HEK293T (cell line): Measurements from ENCODE around the gene TIGAR.

ENCODE experiments used
- CTCF ChIA-PET: fragments of 350-600 bp; formaldehyde crosslinking; extraction: SDS; loops from one replicate; lab custom pipeline; 2021; ENCODE audit warnings: antibody characterized with exemption, inconsistent platforms; lab: Yijun Ruan, JAX
- POLR2A ChIA-PET: fragments of 350-600 bp; formaldehyde crosslinking; extraction: SDS; loops from one replicate; lab custom pipeline; 2020; ENCODE audit warnings: antibody characterized with exemption, inconsistent platforms; lab: Yijun Ruan, JAX
- DNase-seq: peaks from one replicate; pipeline ENCODE4 v3.0.0; 2012; ENCODE audit warnings: mixed read lengths; ENCODE audit errors: extremely low spot score
- ARNT ChIP-seq: fragments of 450-650 bp; IDR thresholded peaks from 2 replicates; pipeline ENCODE4 v1.6.1; 2017; ENCODE audit warnings: mild to moderate bottlenecking
- BHLHE40 ChIP-seq: fragments of 450-650 bp; IDR thresholded peaks from 2 replicates; pipeline ENCODE4 v1.6.1; 2016; ENCODE audit warnings: mild to moderate bottlenecking, moderate library complexity, borderline replicate concordance
- CTBP1 ChIP-seq: fragments of 450-650 bp; IDR thresholded peaks from 2 replicates; pipeline ENCODE4 v1.6.1; 2016; ENCODE audit warnings: borderline replicate concordance
- ELF4 ChIP-seq: fragments of 450-650 bp; IDR thresholded peaks from 2 replicates; pipeline ENCODE4 v1.6.1; 2017; ENCODE audit warnings: antibody characterized with exemption
- FOXA1 ChIP-seq: fragments of 450-650 bp; IDR thresholded peaks from 2 replicates; pipeline ENCODE4 v1.6.1; 2016; ENCODE audit warnings: mild to moderate bottlenecking
- FOXK2 ChIP-seq: fragments of 450-650 bp; IDR thresholded peaks from 2 replicates; pipeline ENCODE4 v1.6.1; 2016; ENCODE audit warnings: mild to moderate bottlenecking
- FOXM1 ChIP-seq: fragments of 450-650 bp; IDR thresholded peaks from 2 replicates; pipeline ENCODE4 v1.6.1; 2017; ENCODE audit warnings: mild to moderate bottlenecking, borderline replicate concordance
- HDGF ChIP-seq: fragments of 450-650 bp; IDR thresholded peaks from 2 replicates; pipeline ENCODE4 v1.6.1; 2017; ENCODE audit warnings: antibody characterized with exemption, borderline replicate concordance
- L3MBTL2 ChIP-seq: fragments of 450-650 bp; conservative IDR thresholded peaks from 2 replicates; pipeline ENCODE4 v1.6.1; 2016; ENCODE audit warnings: mild to moderate bottlenecking
- LEF1 ChIP-seq: fragments of 450-650 bp; IDR thresholded peaks from 2 replicates; pipeline ENCODE4 v1.6.1; 2017; ENCODE audit warnings: mild to moderate bottlenecking, borderline replicate concordance
- NFRKB ChIP-seq: fragments of 450-650 bp; IDR thresholded peaks from 2 replicates; pipeline ENCODE4 v1.6.1; 2016; ENCODE audit warnings: mild to moderate bottlenecking, moderate library complexity
- SP1 ChIP-seq: fragments of 450-650 bp; IDR thresholded peaks from 2 replicates; pipeline ENCODE4 v1.6.1; 2017
- SUZ12 ChIP-seq: fragments of 450-650 bp; IDR thresholded peaks from 2 replicates; pipeline ENCODE4 v1.6.1; 2016; ENCODE audit warnings: mild to moderate bottlenecking
- TARDBP ChIP-seq: fragments of 450-650 bp; IDR thresholded peaks from 2 replicates; pipeline ENCODE4 v1.6.1; 2016
- ZNF384 ChIP-seq: fragments of 450-650 bp; IDR thresholded peaks from 2 replicates; pipeline ENCODE4 v1.6.1; 2016
- TF ChIP-seq, protein P1 (sequence below): fragments of 450-650 bp; IDR thresholded peaks from 2 replicates; pipeline ENCODE4 v1.6.1; 2016

TIGAR gene

DNA sequence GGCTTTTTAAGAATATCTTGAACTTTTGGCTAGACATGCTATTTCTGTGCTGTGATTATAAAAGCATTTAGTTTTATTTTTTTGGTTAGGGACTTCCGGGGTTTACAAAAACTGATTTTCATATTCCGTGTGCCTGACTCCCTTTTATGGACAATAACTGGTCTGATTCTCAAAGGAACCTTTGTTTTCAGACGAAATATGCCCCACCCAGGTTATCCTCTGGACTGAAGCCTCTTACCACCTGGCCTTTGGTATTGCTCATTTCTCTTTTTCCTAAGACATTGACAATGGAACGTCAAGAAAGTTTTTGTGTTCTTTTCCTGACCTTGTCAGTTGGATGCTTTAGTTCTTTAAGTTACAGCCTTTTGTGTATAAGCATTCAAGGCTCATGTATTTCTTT is 10.8 kb downstream of the TIGAR start:
- TF ChIP-seq ARNT (no peak), FOXA1 (no peak), ZNF384 (no peak), SP1 (no peak), CTBP1 (no peak), FOXK2 (no peak), HDGF (no peak), L3MBTL2 (no peak), LEF1 (no peak), BHLHE40 (no peak), ELF4 (no peak), SUZ12 (no peak), FOXM1 (no peak)
- TF ChIP-seq, protein P1, sequence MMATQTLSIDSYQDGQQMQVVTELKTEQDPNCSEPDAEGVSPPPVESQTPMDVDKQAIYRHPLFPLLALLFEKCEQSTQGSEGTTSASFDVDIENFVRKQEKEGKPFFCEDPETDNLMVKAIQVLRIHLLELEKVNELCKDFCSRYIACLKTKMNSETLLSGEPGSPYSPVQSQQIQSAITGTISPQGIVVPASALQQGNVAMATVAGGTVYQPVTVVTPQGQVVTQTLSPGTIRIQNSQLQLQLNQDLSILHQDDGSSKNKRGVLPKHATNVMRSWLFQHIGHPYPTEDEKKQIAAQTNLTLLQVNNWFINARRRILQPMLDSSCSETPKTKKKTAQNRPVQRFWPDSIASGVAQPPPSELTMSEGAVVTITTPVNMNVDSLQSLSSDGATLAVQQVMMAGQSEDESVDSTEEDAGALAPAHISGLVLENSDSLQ, result no peak
- ChIA-PET CTCF (no interaction called here), POLR2A (no interaction called here)
- DNase-seq, result no peak

DNA sequence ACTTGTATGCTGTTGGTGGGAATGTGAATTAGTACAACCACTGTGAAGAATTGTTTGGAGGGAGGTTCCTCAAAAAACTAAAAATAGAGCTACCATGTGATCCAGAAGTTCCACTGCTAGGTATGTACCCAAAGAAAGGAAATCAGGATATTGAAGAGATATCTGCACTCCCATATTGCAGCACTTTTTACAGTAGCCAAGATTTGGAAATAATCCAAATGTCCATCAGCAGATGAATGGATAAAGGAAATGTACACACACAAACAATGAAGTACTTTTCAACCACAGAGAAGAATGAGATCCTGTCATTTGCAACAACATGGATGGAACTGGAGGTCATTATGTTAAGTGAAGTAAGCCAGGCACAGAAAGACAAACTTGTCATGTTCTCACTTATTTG is 25.9 kb downstream of the TIGAR start:
- ChIA-PET POLR2A (no interaction called here), CTCF (no interaction called here)
- no peak for TF ChIP-seq ZNF384
- TF ChIP-seq CTBP1, result no peak
- TF ChIP-seq SUZ12, result no peak
- no peak for TF ChIP-seq ELF4
- DNase-seq, result no peak

DNA sequence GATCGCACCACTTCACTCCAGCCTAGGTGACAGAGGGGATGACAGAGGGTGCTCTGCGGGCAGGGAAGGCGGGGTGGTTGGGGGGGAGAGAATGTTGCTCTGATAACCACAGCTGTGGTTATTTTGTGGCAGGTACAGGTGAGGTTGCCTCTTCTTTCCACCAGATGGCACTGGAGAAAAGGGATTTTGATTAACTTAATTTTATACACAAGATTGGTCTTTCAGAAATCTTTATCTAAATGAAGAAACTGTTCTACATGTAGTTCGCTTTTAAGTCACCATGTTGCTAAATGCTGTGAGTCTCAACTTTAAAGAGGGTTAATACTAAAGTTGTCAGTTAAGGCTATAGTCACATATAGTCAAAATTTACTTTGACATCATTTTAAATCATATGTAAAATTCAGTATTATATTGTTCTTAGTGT is 32.8 kb downstream of the TIGAR start:
- TF ChIP-seq TARDBP, result no peak
- TF ChIP-seq FOXA1, result no peak
- TF ChIP-seq CTBP1, result no peak
- CTCF ChIA-PET, result interaction anchor here (0.5 kb wide), 1 partner anchor 47 kb away, joined by 3 read pairs; no protein-coding TSS in a partner anchor
- peak; percentile 21 for DNase-seq

DNA sequence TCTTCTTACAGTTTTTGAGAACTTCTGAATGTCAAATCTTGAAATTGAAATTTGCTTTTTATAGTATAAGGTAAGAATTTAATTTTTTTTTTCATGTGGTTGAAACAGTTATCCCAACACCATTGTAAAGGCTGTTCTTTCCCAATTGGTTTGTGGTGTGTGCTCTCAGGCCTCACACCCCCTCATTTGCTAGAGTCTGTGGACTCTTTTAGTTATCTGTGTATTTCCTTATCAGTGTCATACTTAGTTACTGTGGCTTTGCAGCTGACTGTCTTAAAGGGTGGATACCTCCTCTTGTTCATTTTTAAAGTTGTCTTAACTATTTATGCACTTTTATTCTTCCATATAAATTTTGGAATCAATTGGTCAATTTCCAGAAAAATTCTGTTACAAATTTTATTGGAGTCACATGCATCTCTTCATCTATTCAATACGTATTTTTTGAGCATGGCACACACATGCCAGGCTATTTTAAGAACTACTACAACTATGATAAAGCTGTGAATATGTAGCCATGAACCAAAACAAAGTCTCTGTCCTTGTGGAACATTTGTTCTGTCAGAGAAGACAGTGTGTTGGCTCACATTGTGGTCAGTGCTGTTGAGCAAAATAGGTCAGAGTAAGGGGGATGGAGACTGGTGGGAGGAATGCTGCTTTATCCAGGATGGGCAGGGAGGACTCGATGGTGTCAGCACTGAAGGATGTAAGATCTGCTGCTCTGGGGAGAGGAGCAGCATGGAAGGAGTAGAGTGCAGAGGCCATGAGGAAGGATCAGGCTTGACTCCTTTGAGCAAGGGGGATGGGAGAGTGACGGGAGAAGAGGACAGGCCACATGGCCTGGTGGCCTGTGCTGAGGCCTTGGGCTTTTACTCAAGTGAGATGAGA is 34.4 kb downstream of the TIGAR start:
- no peak for DNase-seq
- TF ChIP-seq SP1, result no peak
- no peak for TF ChIP-seq TARDBP
- TF ChIP-seq NFRKB, result no peak
- TF ChIP-seq FOXK2, result no peak
- no peak for TF ChIP-seq SUZ12
- TF ChIP-seq, protein P1, result no peak
- TF ChIP-seq CTBP1, result no peak
- TF ChIP-seq ZNF384, result no peak
- no peak for TF ChIP-seq BHLHE40
- TF ChIP-seq HDGF, result no peak
- TF ChIP-seq FOXA1, result no peak
- TF ChIP-seq LEF1, result no peak
- no peak for TF ChIP-seq L3MBTL2
- TF ChIP-seq ELF4, result no peak
- TF ChIP-seq ARNT, result no peak
- ChIA-PET POLR2A (no interaction called here), CTCF (interaction anchor here (0.7 kb wide), 1 partner anchor 746 kb away, joined by 7 read pairs; no protein-coding TSS in a partner anchor)

More for the DNA sequence above, 32.8 kb downstream of the TIGAR start:
- POLR2A ChIA-PET, result no interaction called here

DNA sequence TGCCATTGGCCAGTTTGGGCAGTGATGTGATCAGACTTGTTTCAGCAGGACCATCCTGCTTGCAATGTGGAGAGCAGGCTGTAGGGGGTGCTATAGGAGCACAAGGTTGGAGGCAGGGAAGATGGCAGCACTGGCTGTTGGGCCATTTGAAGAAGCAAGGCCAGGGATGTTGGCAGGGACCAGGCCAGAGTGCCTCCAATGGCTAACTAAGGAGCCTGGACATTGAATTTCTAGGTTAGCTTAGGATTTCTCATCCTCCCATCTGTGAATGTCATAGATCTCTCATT is 35.0 kb downstream of the TIGAR start:
- no peak for TF ChIP-seq CTBP1
- TF ChIP-seq SUZ12, result no peak
- no peak for TF ChIP-seq FOXK2
- peak; percentile 54 for DNase-seq
- ChIA-PET POLR2A (no interaction called here), CTCF (no interaction called here)

DNA sequence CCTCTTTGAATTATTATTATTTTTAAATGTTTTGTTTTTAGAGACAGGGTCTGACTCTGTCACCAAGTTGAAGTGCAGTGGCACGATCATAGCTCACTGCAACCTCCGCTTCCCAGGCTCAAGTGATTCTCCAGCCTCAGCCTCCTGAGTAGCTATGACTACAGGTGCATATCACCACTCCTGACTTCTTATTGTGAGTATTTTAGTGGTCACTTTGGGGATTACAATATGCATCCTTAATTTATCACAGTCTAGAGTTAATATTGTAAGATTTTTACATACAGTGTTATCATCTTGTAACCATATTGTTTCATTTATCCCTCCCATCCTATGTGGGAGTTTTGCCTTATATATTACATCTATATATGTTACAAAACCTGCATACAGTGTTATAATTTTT is 45.1 kb downstream of the TIGAR start:
- no peak for DNase-seq
- ChIA-PET POLR2A (no interaction called here), CTCF (no interaction called here)
- TF ChIP-seq TARDBP (no peak), ELF4 (no peak), BHLHE40 (no peak), NFRKB (no peak), FOXM1 (no peak), LEF1 (no peak), HDGF (no peak), SUZ12 (no peak), FOXK2 (no peak), SP1 (no peak), ZNF384 (no peak), CTBP1 (no peak), ARNT (no peak), FOXA1 (no peak), L3MBTL2 (no peak)
- TF ChIP-seq, protein P1, result no peak

DNA sequence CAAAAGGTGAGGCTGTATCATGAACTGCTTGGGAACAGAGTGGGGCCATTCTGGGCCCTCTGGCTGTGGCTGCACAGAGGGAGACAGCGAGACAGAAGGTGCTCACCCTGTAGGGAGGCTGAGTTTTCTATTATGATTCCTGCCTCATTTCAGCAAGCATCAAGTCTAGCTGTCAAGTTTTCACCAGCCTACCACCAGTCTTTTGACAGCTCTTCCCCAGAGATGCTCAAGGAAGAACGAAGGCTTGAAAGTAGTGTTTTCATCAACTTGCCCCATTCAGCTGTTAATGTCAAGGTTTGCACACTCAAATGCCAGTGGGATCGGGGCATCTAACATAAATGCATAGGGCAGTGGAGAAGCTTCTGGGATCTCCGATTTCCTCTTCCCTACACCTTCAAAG is 48.5 kb downstream of the TIGAR start:
- ChIA-PET POLR2A (no interaction called here), CTCF (no interaction called here)
- TF ChIP-seq SP1, result no peak
- no peak for TF ChIP-seq ARNT
- no peak for TF ChIP-seq FOXA1
- TF ChIP-seq TARDBP, result no peak
- no peak for TF ChIP-seq FOXK2
- TF ChIP-seq LEF1, result no peak
- no peak for TF ChIP-seq ZNF384
- TF ChIP-seq SUZ12, result no peak
- TF ChIP-seq CTBP1, result no peak
- TF ChIP-seq FOXM1, result no peak
- no peak for TF ChIP-seq ELF4
- TF ChIP-seq NFRKB, result no peak
- no peak for TF ChIP-seq L3MBTL2
- TF ChIP-seq, protein P1, result no peak
- TF ChIP-seq BHLHE40, result no peak
- no peak for TF ChIP-seq HDGF
- no peak for DNase-seq
